Activated CD8-positive, alpha-beta memory T cell treated with anti-CD3 and anti-CD28 coated beads, Interleukin-2, amount 50 U/mL, for 48 hours (primary cell): ENCODE measurements around the gene ASGR1.

Experiments
- DNase-seq: peaks from one replicate; pipeline ENCODE4 v3.0.0-alpha.2; 2020

Gene ASGR1

DNA sequence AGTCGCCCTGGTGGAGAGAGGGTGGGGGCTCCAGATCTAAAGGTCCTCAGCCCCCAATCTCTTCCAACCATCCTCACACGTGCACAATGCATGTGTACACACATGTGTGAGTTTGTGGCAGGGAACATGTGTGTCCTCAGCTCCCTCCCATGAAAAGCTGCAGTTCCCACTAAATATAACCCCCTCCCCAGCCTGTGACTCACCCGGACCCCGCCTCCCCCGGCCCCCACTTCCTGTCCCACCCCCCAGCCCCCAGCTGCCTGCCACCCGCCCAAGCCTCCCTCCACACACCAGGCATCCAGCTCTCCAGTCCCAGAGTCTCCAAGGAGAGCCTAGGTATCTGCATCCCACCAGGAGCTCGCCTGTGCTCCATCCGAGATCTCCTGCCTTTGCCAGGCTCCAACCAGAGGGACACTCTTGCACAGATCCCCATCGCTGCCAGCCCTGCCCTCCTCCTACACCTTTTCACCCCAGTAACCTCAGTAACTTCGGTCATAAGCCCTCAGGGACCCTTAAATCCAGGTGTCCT, 36.5 kb upstream of the ASGR1 start:
- DNase-seq = no peak

DNA sequence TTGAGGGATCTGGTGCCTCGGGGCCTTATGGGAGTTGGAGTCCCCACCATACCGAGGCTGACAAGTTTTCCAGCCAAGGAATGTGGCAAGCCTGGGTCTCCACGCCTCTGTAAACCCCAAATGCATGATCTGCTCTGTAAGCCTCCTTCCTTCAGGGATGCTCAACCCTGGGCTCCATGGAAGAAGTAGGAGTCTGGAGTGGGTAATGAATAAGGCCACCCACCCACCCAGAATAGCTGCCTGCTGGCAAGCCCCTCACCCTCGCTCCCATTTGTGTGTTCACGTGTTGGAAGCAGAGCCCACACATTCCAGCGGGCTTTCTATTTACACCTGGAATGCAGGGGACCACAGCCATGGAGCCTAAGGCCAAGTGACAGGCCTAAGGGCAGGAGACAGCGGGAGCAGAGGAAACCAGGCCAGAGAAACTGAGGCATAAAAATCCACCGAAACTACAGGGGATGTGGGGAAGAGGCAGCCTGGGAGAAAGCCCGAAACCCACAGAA, 36.0 kb upstream of the ASGR1 start:
- DNase-seq = no peak

DNA sequence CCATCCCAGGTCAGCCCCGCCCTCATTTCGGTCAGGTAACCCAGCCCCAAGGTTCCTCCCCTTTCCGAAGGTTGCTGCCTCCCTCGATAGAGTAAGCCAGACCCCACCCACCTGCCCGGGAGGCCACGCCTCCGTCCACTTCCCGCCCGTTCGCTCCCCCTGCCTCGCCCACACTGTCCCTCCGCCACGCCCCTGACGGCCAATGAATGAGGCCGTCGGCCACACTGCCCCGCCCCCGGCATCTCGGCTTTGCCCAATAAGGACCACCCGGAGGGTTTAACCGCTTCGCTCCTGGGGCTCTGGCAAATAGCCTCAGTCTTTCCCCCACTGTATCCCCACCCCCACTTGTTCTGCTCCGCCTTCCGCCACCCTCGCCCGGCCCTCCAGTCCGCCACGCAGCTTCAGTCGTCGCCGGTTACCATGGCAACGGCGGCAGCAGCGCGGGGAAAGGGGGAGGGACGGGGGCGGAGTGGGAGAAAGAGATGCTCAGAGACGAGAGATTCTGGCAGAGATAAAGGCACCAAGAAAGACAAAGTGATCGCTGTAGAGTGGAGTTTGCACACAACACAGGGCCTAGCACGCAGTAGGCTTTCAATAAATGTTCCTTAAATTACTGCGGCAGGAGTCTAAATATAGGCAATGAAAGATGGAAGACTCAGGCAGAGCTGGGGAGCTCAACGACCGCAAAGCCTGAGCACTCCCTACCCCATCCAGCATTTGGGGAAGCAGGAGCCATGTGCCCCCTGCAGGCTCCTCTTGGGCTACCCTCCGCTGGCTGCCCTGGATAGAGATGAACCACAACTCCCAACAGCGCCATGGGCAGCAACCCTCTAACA, 35.3 kb upstream of the ASGR1 start:
- peak; percentile 99 for DNase-seq

DNA sequence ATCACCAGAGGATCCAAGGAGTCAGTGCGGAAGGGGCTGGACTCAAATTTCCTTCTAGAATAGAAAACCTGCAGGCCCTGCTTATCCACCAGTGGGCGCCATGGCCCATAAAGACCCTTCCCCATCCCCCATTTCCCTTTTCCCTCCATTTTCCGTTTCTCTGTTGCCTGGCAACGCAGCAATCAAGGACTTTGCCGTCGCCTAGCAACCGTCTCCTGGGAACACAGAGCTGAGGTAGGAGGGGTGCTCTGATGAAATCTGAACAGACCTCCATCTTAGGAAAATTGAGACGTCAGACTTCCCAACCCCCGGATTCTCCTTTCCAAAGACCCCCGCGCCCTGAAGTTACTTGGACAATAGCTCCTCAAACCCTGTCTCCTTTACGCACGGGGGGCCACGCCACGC, 34.7 kb upstream of the ASGR1 start:
- no peak for DNase-seq

DNA sequence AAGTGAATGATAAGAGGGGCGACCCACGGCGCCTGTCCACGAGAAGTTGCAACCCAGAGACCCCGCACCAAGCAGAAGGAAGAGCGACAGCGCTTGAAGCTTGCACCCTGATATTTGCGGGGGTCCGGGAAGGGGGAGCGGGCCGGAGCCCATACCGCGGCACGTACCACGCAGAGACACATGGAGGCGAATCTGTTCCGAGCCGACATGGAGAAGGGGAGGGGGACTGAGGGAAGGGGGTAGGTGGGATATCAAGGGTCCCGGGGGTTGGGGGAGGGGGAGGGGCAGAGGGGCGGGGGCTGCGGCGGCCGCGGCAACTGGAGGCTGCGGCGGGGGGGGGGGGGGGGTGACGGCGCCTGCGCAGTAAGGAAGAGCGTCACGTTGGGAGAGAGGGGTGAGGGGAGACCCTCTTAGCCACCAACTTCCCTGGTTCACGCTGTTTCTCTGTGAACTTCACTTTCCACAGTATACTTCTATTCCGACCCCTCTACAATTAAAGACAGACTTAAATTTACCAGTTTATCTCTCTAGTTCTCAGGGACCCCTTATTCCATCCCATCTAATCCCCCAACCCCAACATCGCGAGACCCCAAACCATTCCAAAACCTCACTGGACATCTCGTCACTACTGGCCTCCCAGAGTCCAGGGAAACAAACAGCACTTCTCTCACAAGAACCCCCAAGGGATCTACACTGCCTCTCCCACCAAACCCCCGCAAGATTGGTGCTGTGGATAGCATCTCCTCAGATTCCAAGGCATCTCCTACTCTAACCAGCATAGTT, 32.5 kb upstream of the ASGR1 start:
- DNase-seq = no peak

DNA sequence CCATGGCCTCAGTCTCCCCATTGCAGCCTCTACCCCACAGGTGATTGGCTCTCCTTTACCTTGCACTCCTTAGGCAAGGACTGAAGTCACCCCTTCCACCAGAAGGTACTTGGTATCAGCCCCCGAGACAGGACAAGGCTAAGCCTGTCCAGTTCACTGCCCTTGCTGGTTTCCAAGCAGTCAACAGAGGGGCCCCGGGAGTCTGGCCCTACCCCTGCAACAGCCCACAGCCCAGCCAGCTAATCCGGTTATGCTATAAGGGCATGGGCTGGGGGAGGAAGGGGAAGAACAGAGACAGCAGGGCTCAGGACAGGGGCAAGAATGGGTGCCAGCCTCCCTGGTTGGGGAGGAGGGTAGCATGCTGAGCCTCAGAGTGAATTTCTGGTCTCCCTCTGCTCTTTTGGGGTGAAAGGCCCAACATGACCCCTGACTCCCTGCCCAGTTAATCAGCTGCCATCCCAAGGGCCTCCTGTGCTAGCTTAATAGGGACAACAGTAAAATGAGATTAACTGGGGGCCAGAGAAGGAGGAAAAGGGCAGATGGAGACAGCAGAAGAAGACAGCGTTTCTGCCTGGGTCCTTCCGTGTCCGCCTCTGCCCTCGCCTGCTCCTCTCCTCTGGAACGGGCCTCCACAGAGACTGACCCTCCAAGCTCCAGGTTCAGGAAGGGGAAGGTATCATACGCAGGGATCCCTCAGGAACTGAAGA, 29.7 kb upstream of the ASGR1 start:
- no peak for DNase-seq

DNA sequence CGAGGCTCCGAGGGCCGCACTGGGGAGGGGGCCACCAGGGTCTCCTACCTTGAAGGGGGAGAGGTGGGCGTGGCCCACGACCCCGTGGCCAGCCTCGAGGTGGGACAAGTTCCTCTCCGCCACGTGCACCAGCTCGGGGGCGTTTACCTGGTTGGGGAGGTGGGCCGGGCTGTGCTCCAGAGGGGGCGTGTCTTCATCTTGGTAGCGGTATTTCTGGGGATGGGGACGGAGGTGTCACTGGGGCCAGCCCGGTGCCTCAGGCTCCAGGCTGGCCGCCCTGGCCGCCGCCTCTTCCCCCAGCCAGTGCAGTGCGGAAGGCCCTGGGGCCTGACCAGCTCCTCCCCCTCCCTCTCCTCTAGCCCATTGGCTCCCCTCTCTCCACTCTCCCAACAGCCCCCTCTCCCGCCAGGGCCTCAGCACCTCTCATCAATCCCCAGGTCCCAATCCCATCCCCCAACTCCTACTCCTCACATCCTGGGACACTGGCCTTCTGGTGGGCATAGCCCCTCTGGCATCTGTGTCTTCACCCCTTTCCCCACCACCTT, 28.9 kb upstream of the ASGR1 start:
- DNase-seq = no peak

DNA sequence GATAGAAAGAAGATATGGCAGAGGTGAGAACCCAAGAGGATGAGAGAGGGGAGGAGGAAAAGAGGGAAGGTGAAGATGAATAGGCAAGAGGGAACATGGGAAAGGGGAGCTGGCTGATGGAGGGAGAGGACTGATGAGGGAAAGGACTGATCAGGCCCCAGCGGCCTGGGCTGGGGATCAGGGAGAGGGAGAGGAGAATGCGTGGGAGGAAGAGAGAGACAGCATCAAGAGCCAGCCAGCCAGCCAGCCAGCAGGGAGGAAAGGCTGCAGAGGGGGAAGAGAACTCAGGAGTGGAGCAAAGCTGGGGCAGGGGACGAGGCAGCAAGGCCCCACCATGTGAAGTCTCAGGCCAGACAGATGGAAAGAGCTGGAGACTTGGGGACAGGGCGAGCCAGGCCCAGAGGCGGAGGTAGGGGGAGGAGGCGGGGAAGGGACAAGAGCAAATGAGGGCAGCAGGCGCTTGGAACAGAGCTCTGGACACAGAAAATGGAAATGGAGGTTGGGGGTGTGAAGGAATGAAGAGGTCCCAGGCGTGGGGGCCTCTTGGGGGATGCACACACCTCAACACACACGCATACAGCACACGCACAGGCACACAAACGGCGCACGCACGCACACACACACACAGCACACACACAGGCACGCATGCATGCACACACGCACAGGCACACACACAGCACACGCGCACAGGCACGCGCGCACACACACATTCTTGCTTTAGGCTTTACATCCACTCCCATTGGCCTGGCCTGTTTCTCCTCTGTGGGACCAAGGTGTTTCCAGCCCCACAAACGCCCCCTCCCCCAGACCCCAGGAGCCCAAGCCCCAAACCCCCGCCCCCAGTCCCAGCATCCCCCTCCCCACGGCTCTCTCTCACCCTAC, 28.2 kb upstream of the ASGR1 start:
- DNase-seq = no peak

DNA sequence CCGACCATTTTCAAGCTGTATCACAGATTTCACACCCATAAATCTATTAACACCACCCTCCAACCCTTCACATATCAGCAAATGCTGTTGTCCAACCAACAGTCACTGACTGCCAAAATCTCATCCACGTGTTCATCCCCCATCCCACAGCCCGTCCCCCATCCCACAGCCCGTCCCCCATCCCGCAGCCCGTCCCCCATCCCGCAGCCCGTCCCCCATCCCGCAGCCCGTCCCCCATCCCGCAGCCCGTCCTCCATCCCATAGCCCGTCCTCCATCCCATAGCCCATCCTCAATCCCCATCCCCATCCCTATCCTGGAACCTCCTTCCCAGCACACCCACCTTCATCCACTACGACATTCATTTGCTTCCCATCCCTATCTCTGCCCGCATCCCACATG, 26.4 kb upstream of the ASGR1 start:
- DNase-seq = no peak

DNA sequence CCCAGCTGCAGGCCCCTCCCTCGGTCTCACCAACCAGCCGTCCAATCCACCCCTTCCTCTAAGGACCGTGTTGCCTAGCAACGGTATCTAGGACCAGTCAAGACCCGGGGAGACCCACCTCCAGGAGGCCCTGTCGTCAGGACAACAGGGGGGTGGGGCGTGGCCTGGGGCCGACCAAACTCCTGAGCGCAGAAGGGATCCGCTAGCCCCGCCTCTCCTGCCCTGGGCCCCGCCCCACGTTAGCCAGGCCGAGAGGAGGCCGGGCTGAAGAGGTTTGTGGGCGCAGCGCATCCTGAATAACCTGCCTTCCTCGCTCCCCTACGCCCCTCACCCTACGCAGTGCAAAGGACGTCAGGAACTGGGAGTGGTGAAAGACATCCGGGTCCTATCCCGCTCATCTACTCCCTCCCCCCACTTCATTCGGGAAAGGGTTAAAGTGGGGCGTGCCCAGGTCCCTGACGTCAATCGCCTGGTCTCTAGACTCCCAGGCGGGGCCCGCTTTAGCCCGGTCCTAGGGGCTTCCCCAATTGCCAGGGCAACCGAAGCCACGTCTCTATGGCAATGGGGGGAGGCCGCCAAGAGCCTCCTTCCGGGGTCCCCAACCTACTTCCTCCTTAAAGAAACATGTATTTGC, 25.8 kb upstream of the ASGR1 start:
- peak; percentile 94 for DNase-seq

DNA sequence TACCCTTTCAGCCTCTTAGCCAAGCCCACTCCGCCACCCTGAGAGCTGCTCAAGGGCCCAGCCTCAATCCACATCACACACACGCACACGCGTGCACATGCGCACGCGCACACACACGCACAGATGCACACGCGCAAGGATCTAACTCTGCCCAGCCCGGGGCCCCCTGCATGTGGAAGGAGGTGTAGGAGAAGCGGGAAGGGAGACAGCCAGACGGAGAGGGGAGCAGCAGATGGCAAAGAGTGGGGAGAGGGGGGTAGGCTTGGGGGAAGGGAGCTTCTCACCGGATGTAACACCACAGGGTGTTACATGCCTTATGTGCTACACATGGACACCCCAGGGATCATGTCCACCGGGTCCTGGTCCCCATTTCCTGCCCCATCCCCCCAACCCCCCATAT, 25.2 kb upstream of the ASGR1 start:
- no peak for DNase-seq

DNA sequence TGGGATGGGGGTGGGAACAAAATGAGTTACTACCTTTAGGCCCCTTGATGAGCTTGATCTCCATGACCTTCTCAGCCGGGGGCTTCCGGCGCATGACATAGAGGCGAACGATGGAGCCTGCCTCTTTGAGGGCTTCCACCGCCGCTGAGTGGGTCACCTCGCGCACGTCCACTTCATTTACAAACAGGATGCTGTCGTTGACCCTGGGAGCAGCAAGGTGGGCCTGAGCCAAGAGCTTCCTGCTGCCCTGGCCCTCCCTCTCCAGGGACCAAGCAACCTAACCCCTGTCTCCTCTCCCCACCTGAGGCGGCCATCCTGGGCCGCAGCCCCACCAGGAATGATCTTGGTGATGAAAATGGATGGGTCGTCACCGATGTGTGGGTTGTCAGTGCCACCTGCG, 24.2 kb upstream of the ASGR1 start:
- DNase-seq = no peak

DNA sequence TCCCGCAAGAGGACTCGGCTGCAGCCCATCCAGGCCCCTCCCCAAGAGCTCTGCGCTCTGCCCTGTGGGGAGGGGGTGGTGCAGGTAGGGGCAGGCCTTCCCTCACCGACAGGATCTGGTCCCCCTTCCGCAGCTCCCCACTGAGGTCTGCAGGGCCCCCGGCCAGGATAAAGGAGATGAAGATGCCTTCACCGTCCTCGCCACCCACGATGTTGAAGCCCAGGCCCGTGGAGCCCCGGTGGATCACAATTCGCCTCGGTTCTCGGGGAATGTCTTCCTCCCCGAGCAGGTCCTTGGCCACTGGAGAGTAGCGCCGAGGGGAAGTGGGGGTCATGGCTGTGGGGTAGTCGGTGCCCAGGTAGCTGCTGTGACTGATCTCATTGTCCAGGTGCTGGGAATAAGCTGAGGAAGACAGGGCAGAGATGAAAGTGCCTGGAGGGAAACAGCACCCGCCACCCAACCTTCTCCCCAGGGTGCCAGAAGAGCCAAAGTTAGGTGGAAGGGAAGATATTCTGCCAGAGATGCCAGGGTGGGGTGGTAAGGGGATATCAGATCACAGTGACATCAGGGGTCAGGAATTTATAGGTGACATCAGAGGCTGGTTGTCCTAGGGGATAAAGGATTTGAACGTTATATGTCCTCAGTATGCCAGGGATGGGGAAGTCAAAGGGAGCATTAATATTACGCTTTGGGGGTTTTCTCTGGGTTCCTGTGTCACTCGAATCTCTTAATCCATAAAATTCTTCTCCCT, 17.7 kb upstream of the ASGR1 start:
- DNase-seq = no peak

DNA sequence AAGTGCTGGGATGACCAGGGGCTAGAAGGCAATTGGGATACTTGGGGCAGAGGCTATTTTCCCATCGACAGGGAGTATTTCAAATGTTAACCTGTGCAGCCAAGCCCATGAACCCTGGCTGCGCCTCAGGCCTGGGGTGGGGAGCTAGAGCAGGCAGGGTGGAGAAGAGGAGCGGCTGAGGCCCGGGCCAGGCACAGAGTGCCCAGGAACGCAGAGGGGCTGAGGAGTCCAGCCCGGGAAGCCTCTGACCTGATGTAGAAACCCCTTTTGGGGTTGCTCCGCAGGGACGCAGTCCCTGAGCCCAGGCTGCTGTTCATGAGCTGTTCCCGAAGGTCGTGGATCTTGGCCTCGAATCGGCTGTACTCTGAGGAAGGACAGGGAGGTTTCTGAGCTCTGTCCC, 16.8 kb upstream of the ASGR1 start:
- DNase-seq = no peak

DNA sequence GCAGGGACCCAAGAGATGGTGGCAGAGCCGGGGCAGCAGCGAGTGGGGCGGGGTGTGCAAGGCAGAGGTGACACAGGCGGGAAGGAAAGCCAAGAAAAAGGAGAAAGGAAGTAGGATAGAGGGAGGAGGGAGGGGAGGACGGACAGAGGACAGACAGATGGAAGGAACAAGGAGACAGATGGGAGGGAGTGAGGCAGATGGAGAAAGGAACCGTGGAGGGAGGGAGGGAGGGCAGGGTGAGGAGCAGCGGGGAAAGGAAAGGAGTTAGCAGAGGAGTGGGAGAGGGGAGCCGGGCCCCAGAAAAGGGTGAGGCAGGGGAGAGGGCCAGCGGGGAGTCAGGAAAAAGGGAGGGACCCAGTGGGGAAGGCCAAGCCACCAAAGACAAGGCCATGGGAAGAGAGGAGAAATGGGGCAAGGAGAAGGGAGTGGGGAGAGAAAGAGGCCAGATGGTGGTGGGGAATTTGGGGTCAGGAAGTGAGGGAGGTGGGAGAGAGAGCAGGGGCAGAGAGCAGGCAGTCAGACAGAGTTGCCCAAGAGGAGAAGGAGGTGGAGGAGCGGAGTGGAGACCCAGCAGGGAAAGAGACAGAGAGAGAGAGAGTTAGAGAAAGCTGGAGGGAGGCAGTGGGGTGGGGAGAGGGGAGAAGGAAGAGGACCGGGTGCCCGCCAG, 13.2 kb upstream of the ASGR1 start:
- no peak for DNase-seq

DNA sequence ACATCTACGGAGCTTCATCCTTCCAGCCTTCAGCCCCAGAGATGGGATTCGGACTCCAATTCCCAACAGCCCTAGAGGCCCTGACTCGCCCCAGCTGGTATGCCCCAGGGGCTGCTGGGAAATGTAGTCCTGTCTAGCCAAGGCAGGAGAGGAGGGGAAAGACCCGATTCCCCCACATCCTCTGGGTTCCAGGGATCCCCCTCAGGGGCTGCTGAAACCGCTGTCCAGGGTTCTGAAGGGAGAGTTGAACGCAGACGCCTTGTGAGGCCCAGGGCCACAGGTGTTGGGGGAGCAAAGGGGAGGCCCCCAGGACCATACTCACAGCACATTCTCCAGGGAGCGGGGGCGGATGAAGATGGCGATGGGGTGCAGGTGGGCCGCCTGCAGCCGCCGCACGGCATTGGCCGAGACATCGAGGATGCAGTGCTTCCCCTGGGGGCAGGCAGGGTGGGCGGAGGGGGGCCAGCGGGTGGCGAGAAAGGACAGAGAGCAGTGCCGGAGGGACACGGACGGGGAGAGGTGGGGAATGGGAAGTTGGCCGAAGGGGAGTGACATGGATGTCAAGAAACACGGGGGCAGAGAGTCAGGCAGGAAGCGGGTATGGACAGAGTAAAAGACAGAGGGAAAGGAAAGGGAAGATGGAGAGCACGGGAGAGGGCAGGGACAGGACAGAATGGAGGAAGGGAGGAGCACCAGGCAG, 12.6 kb upstream of the ASGR1 start:
- DNase-seq = no peak

DNA sequence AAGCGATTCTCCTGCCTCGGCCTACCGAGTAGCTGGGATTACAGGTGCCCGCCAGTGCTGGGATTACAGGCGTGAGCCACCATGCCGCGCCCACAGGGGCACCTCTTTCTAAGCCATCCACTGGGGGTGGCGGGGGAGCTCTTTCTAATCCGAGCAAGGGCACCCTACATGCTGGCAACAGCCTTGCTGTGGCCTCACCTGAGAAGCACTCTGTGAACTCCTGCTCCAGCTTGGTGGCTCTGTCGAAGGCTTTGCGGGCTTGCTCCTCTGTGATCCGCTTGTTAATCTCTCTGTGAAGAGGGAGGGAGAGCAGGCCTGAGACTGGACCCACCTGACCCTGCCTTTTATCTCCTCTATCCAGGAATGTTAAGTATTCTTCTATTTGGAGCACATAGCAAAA, 11.9 kb upstream of the ASGR1 start:
- DNase-seq = no peak

DNA sequence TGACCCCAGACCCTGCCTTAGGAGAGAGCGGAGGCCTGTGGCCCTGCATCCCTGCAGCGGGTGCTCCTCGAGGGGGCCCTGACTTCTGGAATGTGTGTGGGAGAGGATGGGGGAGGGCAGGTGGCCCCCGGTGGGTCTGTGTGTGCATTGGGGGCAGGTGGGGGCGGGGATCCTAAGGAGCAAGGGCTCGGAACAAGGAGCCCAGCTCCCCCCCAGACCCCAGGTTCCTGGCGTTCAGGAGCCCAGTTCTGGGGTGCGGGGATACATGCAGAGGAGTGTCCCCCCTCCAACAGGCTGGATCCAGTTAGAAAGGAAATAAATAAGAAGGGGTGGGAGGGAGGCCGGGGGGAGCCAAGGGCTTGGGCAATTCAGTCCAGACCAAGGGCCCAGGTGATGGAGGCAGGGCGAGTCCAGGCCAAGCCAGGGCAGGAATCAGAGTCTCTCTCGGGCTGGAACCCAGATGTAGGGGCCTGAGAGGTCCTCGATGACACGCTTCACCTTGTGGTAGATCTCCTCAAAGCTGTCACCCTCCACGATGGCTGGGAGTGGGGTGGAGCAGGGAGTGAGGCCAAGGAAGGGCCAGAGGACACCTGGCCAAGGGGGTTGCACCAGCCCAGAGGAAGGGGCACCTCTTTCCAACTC, 11.2 kb upstream of the ASGR1 start:
- DNase-seq = no peak

DNA sequence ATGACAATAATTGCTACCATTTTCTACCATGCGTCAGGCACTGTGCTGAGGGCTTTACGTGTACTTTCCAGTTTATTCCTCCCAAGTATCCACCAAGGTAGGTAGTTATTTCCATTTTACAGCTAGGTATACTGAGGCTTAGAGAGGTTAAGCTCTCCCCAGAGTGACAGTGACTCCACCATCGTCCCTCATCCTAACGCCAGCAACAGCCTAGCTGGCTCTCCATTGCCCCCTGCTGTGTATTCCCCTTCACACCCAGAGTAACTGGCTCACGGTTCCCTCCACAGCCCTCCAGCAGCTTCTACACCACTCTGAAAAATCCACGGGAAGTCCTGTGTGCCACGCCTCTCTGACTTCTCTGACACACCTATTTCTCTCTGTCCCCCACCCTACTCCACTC, 7.1 kb upstream of the ASGR1 start:
- DNase-seq = no peak
